GM19023 (cell line): ENCODE results near the gene TSHZ1.
"Not testable (repeated sequence)": the region's sequence is repeated elsewhere in the genome, so short reads cannot be mapped to it uniquely, and the experiment has no call there.

ENCODE experiments used
- ATAC-seq: cut with Tn5 transposase; IDR thresholded peaks from one replicate; pipeline ENCODE4 v1.9.1; 2021; ENCODE audit warnings: mild to moderate bottlenecking, moderate library complexity; ENCODE audit not compliant: unreplicated experiment

The TSHZ1 gene

DNA sequence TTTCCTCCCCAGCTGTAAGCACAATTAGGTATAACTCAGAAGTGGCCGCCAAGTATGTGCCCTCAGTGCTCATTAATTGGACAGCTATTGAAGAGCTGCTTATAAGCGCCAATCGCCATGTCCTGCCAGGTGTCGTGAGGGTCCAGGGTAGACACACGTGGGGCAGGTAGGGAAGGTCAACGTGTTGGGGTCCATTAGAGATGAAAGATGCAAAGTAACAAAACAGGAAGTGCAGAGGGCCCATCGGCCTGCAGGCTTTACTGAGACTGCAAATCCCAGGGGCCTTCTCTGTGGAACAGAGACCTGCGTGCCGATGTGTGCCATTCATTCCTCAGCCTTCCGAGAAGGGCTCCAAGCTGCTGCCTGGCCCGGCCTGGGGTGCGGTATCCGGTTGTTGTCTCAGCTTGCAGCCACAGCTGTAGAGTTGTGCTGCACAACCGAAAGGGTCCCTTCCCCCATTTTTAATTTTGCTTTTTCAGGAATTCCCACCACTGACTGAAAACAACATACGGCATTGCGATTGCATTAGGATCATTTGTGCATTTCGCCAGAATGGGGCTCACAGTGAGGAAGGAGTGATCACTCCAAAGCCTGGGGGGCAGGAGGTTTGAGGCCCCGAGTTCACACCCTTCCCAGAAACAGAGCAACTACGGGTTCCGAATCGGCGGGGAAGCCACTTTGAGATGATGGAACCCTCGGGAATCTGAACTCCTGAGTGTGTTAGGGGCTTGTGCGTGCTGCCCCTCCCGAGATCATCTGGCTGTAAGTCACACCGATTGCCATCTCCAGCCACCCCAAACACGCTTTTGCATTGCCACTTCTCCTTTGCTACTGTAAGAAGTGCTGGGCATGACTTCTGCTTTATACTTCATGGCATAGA is 94.3 kb downstream of the TSHZ1 start:
- no peak for ATAC-seq

GRCh38 chr18:75305984-75306383 is 95.4 kb downstream of the TSHZ1 start:
- no peak for ATAC-seq

DNA sequence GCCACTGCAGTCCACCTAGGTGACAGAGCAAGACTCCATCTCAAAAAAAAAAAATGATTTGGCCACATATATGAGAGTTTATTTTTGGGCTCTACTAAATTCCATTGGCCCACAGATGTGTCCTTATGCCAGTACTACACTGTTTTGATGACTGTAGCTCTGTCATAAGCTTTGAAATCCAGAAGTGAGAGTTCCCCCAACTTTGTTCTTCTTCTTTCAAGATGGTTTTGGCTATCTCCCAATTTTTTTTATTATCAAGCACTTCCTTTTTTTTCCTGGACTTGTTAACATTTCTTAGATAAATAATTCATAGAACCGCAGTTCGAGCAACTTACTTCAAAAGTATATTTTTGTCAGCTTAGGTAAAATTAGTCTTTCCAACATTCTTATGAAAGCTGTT is 96.9 kb downstream of the TSHZ1 start:
- ATAC-seq = no peak

- ATAC-seq = no peak
These were observed 99.0 kb downstream of the TSHZ1 start for GRCh38 chr18:75309564-75309963.

DNA sequence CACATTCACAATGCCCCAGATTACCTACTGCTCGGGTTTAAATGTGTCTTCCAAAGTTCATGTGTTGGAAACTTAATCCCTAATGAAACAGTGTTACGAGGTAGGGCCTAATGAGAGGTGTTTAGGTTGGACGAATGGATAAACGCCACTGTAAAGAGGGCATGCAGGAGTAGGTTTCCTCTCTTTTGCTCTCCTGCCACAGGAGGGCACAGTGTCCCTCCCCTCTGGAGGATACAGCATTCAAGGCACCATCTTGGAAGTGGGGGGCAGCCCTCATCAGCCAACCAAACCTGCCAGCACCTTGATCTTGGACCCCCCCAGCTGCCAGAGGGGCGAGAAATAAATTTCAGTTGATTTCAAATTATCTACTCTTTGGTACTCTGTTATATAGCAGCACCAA is 103.5 kb downstream of the TSHZ1 start:
- ATAC-seq = no peak

DNA sequence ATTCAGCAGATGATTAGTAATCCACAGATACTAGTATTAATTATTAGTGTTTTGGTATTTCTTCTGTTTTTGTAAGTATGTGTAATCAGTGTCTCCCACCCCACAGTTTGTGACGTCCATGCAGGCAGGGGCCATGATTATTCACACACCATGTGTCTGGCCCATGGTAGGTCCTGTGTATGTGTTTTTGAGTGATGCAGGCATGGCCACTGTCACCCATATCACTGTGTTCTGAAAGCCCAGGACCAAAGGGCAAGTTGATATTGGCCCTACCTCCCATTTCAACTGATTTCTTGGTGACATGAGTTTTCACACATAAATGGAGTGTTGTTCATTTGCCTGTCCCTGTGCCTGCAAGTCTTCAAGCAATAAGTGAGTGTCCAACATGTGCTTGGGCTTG is 104.0 kb downstream of the TSHZ1 start:
- no peak for ATAC-seq

DNA sequence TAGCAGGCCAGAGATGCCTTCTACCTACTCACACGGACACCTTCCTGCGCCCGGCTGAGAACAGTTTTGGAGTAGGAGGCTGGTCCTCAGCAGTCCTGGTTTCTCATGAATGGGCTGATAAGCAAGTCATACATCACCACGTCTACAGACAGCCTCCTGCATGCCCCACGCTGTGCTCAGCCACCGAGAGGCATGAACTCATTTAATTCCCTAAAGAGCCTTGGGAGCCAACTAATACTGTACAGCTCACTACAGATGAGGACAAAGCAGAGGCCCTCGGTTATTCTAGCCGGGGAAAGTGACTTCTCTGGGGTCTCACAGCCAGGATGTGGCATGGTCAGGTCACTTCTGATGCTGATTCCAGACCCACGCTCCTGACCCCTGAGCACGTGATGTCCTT is 105.6 kb downstream of the TSHZ1 start:
- ATAC-seq = no peak

DNA sequence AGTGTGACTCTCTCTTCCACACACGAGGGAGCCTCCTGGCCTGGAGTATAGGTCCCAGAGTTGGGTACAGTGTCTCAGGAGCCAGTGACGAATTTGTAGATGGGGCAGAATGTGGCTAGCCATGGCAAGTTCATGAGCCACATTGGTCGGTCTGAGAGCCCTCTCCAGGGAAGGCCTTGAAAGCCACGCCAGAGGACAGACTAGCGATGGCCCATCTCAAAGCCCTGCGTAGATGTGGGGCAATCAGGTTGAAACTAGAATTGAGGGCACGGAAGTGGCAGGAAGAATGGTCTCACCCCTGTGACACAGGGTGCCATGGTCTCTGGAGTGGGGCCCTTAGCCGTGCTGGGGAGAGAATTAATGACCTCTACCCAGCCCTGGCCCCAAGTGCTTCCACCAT is 106.2 kb downstream of the TSHZ1 start:
- no peak for ATAC-seq

DNA sequence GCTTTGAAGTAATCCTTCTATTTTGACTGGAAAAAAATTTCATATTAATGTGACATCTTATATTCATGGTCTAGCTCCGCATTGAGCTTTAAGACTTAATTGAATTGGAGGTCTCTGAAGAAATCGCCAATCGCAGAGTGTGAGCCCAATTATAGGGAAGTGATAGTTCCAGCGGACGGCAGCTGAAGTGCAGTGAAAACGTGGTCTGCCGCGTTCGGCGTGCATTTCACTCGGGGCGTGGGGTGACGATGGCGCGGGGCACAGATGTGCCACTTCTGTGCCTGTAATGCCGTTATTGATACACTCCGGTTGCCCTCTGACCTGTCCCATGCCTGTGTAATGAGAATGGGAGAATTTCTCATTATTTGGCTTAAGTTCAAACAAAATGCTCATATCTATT is 106.7 kb downstream of the TSHZ1 start:
- ATAC-seq = no peak

- no peak for ATAC-seq
These were observed 107.1 kb downstream of the TSHZ1 start for GRCh38 chr18:75317703-75318102.

DNA sequence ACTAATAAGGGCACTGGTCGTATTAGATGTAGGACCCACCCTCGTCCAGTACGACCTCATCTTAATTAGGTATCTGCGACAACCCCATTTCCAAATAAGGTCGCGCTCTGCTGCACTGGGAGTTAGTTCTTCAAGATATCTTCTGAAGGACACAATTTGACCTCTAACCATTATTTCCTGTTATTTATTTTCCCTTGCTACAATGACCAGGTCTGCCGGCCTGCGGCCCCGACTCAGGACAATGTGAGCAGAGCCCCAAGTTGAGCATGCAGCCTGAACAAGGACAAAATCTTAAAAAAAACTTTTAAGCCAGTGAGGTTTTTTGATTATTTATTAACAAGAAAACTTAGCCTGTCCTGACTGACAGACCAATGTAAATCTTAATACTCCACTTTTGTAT is 109.3 kb downstream of the TSHZ1 start:
- no peak for ATAC-seq

DNA sequence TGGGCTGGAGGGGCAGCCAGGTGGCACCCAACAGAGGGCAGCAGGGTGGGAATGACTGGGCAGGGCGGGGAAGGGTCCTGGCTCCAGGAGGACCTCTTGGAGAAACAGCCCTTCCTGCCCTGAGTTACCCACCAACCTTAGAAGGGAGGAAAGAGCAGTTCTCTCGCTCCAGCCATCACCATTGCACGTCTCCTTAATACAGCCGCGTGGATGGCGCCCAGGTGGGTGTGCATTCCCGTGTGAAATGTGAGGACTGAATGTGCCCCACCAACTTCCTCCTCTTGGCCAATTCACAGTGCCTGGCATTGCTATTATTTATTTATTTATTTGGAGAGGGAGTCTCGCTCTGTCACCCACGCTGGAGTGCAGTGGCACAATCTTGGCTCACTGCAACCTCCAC is 109.9 kb downstream of the TSHZ1 start:
- no peak for ATAC-seq

DNA sequence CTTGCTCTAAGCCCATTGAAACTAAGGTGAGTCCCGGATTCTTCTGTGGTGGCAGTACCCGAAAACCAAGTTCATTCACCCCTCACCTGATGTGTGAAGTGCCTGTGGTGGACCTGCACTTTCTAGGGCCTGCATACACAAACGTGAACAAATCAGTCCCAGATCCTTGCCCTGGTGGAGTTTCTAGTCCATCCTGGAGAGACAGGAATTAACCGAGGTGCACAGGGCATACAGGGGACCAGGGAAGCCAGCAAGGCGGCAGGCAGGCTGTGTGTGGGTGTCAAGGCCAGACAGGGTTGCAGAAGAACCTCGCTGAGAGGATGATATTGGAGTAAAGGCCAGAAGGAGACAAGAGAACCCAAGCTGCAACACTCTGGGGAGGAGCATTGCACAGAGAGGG is 110.8 kb downstream of the TSHZ1 start:
- ATAC-seq = no peak

DNA sequence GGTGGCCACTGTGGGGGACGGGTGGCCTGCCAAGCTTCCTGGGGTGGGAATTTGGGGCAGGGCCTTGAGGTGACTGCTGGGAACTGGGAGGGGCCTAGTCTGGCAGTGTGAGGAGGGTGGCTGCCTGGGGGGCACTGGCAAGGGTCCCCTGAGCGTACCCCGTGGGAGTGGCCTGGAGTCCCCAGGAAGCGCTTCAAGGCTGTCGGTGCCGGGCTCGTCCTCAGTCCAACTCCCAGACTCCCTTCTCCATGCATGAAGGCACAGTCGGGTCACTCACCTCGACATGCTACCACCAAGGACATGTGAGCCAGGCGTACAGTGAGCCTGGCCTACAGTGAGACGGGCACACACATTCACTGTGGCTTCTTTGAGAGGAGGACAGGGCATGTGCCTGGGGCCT is 111.6 kb downstream of the TSHZ1 start:
- ATAC-seq = no peak

DNA sequence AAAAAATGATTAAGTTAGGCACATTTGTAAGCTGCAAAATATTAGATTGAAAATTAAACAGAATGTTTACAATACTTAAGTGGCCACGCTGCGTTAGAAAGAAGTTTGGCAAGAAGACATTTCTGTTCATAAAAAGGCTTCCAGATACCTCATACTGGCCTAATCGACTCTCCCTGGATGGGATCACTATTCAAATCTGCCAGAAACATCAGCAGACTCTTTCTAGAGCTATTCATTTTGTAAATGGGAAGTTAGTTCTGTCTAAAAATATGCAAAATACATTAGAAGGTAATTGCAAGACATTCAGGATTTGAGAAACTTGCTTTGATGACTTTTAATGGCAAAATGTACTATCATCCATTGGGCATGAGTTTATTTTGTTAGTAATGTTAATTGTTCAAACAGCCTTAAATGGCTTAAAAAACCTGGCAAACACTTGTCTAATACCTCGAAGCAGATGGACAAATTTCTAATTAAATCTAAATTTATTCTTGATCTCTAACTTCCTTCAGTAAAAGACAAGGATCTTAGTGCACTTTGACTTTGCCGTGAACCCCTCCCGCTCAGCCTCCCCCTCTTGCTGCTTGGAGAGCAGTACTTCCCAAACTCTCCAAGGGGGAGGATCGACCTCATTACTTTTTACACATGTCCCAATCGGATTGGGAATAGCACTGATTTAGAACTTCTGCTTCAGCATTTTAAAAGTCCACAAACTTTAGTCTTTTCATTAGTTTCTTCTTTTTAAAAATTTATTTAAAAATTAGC is 113.4 kb downstream of the TSHZ1 start:
- ATAC-seq = no peak

GRCh38 chr18:75324686-75325257 is 114.2 kb downstream of the TSHZ1 start:
- ATAC-seq = no peak

- ATAC-seq = not testable (repeated sequence)
These were observed 119.2 kb downstream of the TSHZ1 start for GRCh38 chr18:75329753-75330152.

- no peak for ATAC-seq
These were observed 119.7 kb downstream of the TSHZ1 start for GRCh38 chr18:75330308-75330707.

DNA sequence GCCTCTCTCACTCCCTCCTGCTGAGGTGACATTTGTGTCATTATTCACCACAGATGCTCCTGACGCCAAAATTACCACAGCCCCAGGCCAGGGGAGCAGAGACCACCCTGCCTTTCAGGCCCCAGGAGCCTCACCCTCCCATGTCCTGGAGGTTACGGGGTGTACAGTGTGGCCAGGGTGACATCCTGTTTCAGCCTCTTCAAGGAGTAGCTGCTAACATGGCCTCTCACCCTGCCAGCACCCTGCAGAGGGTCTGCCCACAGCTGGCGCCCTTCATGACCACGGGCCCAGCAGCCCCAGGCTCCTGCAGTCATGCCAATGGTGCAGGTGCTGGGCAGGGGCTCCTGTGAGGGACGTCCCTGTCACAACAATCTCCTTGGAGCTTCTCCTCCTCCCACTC is 124.3 kb downstream of the TSHZ1 start:
- ATAC-seq = no peak

DNA sequence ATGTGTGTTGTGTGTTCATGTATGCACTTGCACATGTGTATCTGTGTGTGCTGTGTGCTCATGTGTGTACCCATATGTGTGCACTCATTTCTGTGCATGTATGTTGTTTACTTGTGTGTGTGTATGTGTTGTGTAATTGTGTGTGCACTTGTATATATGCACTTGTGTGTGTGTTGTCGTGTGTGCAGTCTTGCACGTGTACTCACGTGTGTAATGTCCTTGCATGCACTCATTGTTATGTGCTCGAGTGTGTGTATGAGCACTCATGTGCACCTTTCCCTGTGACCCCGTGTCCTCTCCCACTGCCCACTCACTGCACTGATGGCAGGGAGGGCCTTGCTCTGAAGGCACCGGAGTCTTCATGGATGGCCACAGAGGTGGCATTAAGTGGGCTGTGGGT is 124.9 kb downstream of the TSHZ1 start:
- no peak for ATAC-seq

GRCh38 chr18:75336767-75337166 is 126.2 kb downstream of the TSHZ1 start:
- ATAC-seq = no peak

GRCh38 chr18:75337348-75337747 is 126.8 kb downstream of the TSHZ1 start:
- ATAC-seq = no peak
